WTC11 (cell line): ENCODE measurements around the gene KLF7. TPM values are rescaled to one million over a fixed set of nuclear protein-coding genes. Genes with fewer than 3 reads are reported as not detected.

Experiments used
- ATAC-seq: fragments of 200-7000 bp; cut with Tn5 transposase; 2 replicates; pipeline ENCODE4 v1.10.0; 2021; ENCODE audit warnings: mild to moderate bottlenecking, moderate library complexity
- CTCF ChIA-PET: fragments of 300-600 bp; sonication (Branson Sonifier 250); formaldehyde crosslinking; loops from one replicate; lab custom pipeline; 2021; ENCODE audit warnings: antibody characterized with exemption; lab: Charles Lee
- POLR2A ChIA-PET: fragments of 350-600 bp; sonication (Branson Sonifier 250); formaldehyde crosslinking; loops from one replicate; lab custom pipeline; 2021; ENCODE audit warnings: antibody characterized with exemption; lab: Charles Lee
- DNase-seq: peaks from one replicate; pipeline ENCODE4 v3.0.0; 2021; ENCODE audit warnings: low spot score
- H3K27ac Mint-ChIP-seq: 2 replicates; pipeline ENCODE4 v1.8.0; 2021; ENCODE audit warnings: mixed read lengths
- H3K27me3 Mint-ChIP-seq: 2 replicates; pipeline ENCODE4 v1.8.0; 2021; ENCODE audit warnings: low read depth, mild to moderate bottlenecking, moderate library complexity, mixed read lengths
- H3K36me3 Mint-ChIP-seq: 2 replicates; pipeline ENCODE4 v1.8.0; 2021; ENCODE audit warnings: mixed read lengths
- H3K4me1 Mint-ChIP-seq: 2 replicates; pipeline ENCODE4 v1.8.0; 2022; ENCODE audit warnings: mixed read lengths
- H3K4me3 Mint-ChIP-seq: 2 replicates; pipeline ENCODE4 v1.8.0; 2021; ENCODE audit warnings: mild to moderate bottlenecking, moderate library complexity, mixed read lengths
- H3K9me3 Mint-ChIP-seq: 2 replicates; pipeline ENCODE4 v1.8.0; 2021; ENCODE audit warnings: mixed read lengths
- ARID4B ChIP-seq: sonication (generic); formaldehyde crosslinking; IDR thresholded peaks from 2 replicates; pipeline ENCODE4 v1.8.0; 2023; ENCODE audit warnings: missing genetic modification reagents, mild to moderate bottlenecking, borderline replicate concordance
- CDX4 ChIP-seq: fragments of 250-450 bp; sonication (Bioruptor Pico); IDR thresholded peaks from 2 replicates; pipeline ENCODE4 v1.9.0; 2021; ENCODE audit warnings: moderate library complexity, mild to moderate bottlenecking, inconsistent platforms, borderline replicate concordance
- ELF4 ChIP-seq: sonication (generic); formaldehyde crosslinking; IDR thresholded peaks from 2 replicates; pipeline ENCODE4 v1.8.1; 2022; ENCODE audit warnings: low read depth, mild to moderate bottlenecking, moderate library complexity, missing genetic modification reagents
- EMX1 ChIP-seq: fragments of 250-450 bp; sonication (Bioruptor Pico); IDR thresholded peaks from 2 replicates; pipeline ENCODE4 v1.8.0; 2021; ENCODE audit warnings: mild to moderate bottlenecking
- ETV6 ChIP-seq: sonication (generic); formaldehyde crosslinking; IDR thresholded peaks from 2 replicates; pipeline ENCODE4 v1.8.1; 2022; ENCODE audit warnings: mild to moderate bottlenecking, missing genetic modification reagents
- FOXP1 ChIP-seq: sonication (generic); formaldehyde crosslinking; IDR thresholded peaks from 2 replicates; pipeline ENCODE4 v1.8.0; 2022; ENCODE audit warnings: missing genetic modification reagents, mild to moderate bottlenecking, moderate library complexity, borderline replicate concordance
- GTF2I ChIP-seq: fragments of 250-450 bp; sonication (Bioruptor Pico); conservative IDR thresholded peaks from 2 replicates; pipeline ENCODE4 v1.4.0; 2021; ENCODE audit warnings: mild to moderate bottlenecking
- IRF2 ChIP-seq: sonication (generic); formaldehyde crosslinking; IDR thresholded peaks from 2 replicates; pipeline ENCODE4 v1.8.0; 2022; ENCODE audit warnings: low read depth, missing genetic modification reagents, borderline replicate concordance
- MXD4 ChIP-seq: fragments of 250-450 bp; sonication (Bioruptor Pico); IDR thresholded peaks from 2 replicates; pipeline ENCODE4 v1.8.0; 2021; ENCODE audit warnings: mild to moderate bottlenecking, moderate library complexity, borderline replicate concordance
- MYBL2 ChIP-seq: sonication (generic); formaldehyde crosslinking; IDR thresholded peaks from 2 replicates; pipeline ENCODE4 v1.8.1; 2023; ENCODE audit warnings: mild to moderate bottlenecking, moderate library complexity, missing genetic modification reagents
- NR3C1 ChIP-seq: sonication (generic); formaldehyde crosslinking; conservative IDR thresholded peaks from 2 replicates; pipeline ENCODE4 v1.8.1; 2023; ENCODE audit warnings: low read depth, mild to moderate bottlenecking, missing genetic modification reagents
- SOX15 ChIP-seq: fragments of 250-450 bp; sonication (Bioruptor Pico); IDR thresholded peaks from 2 replicates; pipeline ENCODE4 v1.9.0; 2021; ENCODE audit warnings: mild to moderate bottlenecking
- SP1 ChIP-seq: sonication (generic); formaldehyde crosslinking; conservative IDR thresholded peaks from 2 replicates; pipeline ENCODE4 v1.8.1; 2022; ENCODE audit warnings: missing genetic modification reagents
- ZNF219 ChIP-seq: sonication (generic); formaldehyde crosslinking; IDR thresholded peaks from 2 replicates; pipeline ENCODE4 v1.8.0; 2023; ENCODE audit warnings: missing genetic modification reagents, mild to moderate bottlenecking, borderline replicate concordance
- ZNF512 ChIP-seq: sonication (generic); formaldehyde crosslinking; IDR thresholded peaks from 2 replicates; pipeline ENCODE4 v1.8.1; 2022; ENCODE audit warnings: missing genetic modification reagents, borderline replicate concordance
- ZSCAN18 ChIP-seq: fragments of 250-450 bp; sonication (Bioruptor Pico); IDR thresholded peaks from 2 replicates; pipeline ENCODE4 v2.1.2; 2022; ENCODE audit warnings: mild to moderate bottlenecking, moderate library complexity
- total RNA-seq: library from RNA; stranded (reverse); gene quantifications from 3 replicates; pipeline ENCODE4 v1.2.3, GENCODE V29; 2021

KLF7 gene
- total RNA-seq, 1 experiment from 2014 or later, result 25.4 TPM

- Mint-ChIP-seq H3K4me1 (peaks cover 81% of the 10 kb centered on the region), H3K27ac (no peak overlapping the region; the same call in 1 of the 2 replicates), H3K36me3 (no peaks in the 10 kb centered on the region; the same call in 1 of the 2 replicates), H3K4me3 (no peak overlapping the region)
- ATAC-seq (peak; percentile 38), DNase-seq (no peak)
- POLR2A ChIA-PET, result no interaction called here
- TF ChIP-seq NR3C1 (CRISPR knock-in tag), result no peak
- 0 out of 2 replicates have a peak, but pooled peaks have one; percentile 14 for TF ChIP-seq SP1
- TF ChIP-seq, all 79 proteins: peak for 1
- Mint-ChIP-seq H3K9me3 (no peaks in the 10 kb centered on the region), H3K27me3 (peaks cover 2% of the 10 kb centered on the region)
- CTCF ChIA-PET, result no interaction called here
Observed at GRCh38 chr2:207160115-207160514, 5.6 kb downstream of the KLF7 start.

- POLR2A ChIA-PET, result interaction anchor here (0.7 kb wide), 1 partner anchor 69 kb away, joined by 3 read pairs; no protein-coding TSS in a partner anchor
- no peak overlapping the region for H3K27ac Mint-ChIP-seq
- TF ChIP-seq GTF2I, result no peak
- TF ChIP-seq MXD4, result no peak
- TF ChIP-seq NR3C1 (CRISPR knock-in tag), result no peak
- TF ChIP-seq CDX4, result no peak
- TF ChIP-seq SOX15 (CRISPR knock-in tag), result no peak
- TF ChIP-seq ZNF219 (CRISPR knock-in tag), result no peak
- no peak for TF ChIP-seq ZSCAN18 (CRISPR knock-in tag)
- TF ChIP-seq IRF2 (CRISPR knock-in tag), result no peak
- TF ChIP-seq SP1, result no peak
- no peak for TF ChIP-seq ZNF512 (CRISPR knock-in tag)
- TF ChIP-seq FOXP1 (CRISPR knock-in tag), result no peak
- no peak for TF ChIP-seq EMX1 (CRISPR knock-in tag)
- no peak for TF ChIP-seq ARID4B (CRISPR knock-in tag)
- TF ChIP-seq, all 79 proteins: peak for 0
- no peaks in the 10 kb centered on the region for H3K9me3 Mint-ChIP-seq
- ATAC-seq (no peak), DNase-seq (no peak)
- H3K4me1 Mint-ChIP-seq, result peaks cover 86% of the 10 kb centered on the region
- H3K4me3 Mint-ChIP-seq, result no peak overlapping the region
- H3K36me3 Mint-ChIP-seq, result no peaks in the 10 kb centered on the region; the same call in 1 of the 2 replicates
- CTCF ChIA-PET, result no interaction called here
- H3K27me3 Mint-ChIP-seq, result peaks cover 1% of the 10 kb centered on the region; the same call in 1 of the 2 replicates
Observed at GRCh38 chr2:207159002-207159401, 6.7 kb downstream of the KLF7 start.

GRCh38 chr2:207157731-207158130, 8.0 kb downstream of the KLF7 start:
- Mint-ChIP-seq H3K36me3 (no peaks in the 10 kb centered on the region; the same call in 1 of the 2 replicates), H3K27me3 (no peaks in the 10 kb centered on the region), H3K9me3 (no peaks in the 10 kb centered on the region), H3K27ac (no peak overlapping the region), H3K4me3 (no peak overlapping the region), H3K4me1 (peaks cover 86% of the 10 kb centered on the region)
- POLR2A ChIA-PET, result interaction anchor here (0.6 to 2.0 kb wide), 2 partner anchors 8 to 894 kb away, joined by 6 read pairs; partner anchors contain the start of gene KLF7
- no peak for ATAC-seq
- CTCF ChIA-PET, result interaction anchor here (1.5 kb wide), 1 partner anchor 8 kb away, joined by 4 read pairs; the partner anchor contains the start of gene KLF7
- no peak for DNase-seq
- TF ChIP-seq MYBL2 (CRISPR knock-in tag), result no peak
- no peak for TF ChIP-seq ELF4 (CRISPR knock-in tag)
- no peak for TF ChIP-seq ETV6 (CRISPR knock-in tag)
